Measurements from ENCODE around the gene C19orf38. TPM values are rescaled to one million over a fixed set of nuclear protein-coding genes. Genes with fewer than 3 reads are reported as not detected.
"Not testable (repeated sequence)": the region's sequence is repeated elsewhere in the genome, so short reads cannot be mapped to it uniquely, and the experiment has no call there.

C19orf38 gene
- total RNA-seq, 1 donor from 2014 or later: 0.62 TPM

- peaks cover 18% of the 10 kb centered on the region for H3K4me1 Mint-ChIP-seq
- ATAC-seq (ENCODE audit: low read depth) (peak; percentile 87), DNase-seq (peak; percentile 86)
- H3K27me3 Mint-ChIP-seq: no peaks in the 10 kb centered on the region
- TF ChIP-seq CTCF (IDR thresholded peaks at IDR 0.05): no peak
- intact Hi-C loops (cut with micrococcal nuclease): loop anchor here (1.0 to 2.0 kb wide), 7 partner anchors 28 to 233 kb away; partner anchors contain the start of genes CARM1, ILF3 and QTRT1
- peaks cover 11% of the 10 kb centered on the region for H3K9me3 Mint-ChIP-seq
- ChIA-PET CTCF (interaction anchor here (1.1 to 3.1 kb wide), 5 partner anchors 29 to 118 kb away, joined by 3 to 27 read pairs (median 7); partner anchors contain the start of genes CARM1 and DNM2), POLR2A (interaction anchor here (0.5 to 2.3 kb wide), 30 partner anchors 15 to 721 kb away, joined by 3 to 43 read pairs (median 7); partner anchors contain the start of genes CARM1, CCDC159, DNM2 and LDLR)
- peaks cover 32% of the 10 kb centered on the region for H3K36me3 Mint-ChIP-seq (ENCODE audit: low read depth)
- H3K27ac Mint-ChIP-seq: peak within 1 kb of the TSS; percentile 99
- H3K4me3 Mint-ChIP-seq: peak within 1 kb of the TSS; percentile 97
Observed at GRCh38 chr19:10835754-10836478, 12.3 kb upstream of the C19orf38 start, which contains the start of gene TMED1. Gene TMED1, minus strand, starts transcription at chr19:10836212. Its CDS starts 21 bp downstream, at chr19:10836191.

- peak overlapping the region; percentile 97 for H3K4me3 Mint-ChIP-seq
- CTCF ChIA-PET: interaction anchor here (1.1 to 3.1 kb wide), 5 partner anchors 28 to 119 kb away, joined by 3 to 27 read pairs (median 7); partner anchors contain the start of genes CARM1 and DNM2
- POLR2A ChIA-PET: interaction anchor here (0.5 to 2.3 kb wide), 25 partner anchors 16 to 720 kb away, joined by 4 to 43 read pairs (median 8); partner anchors contain the start of genes CARM1, CCDC159, DNM2 and QTRT1
- intact Hi-C loops (cut with micrococcal nuclease): loop anchor here (1.0 to 2.0 kb wide), 5 partner anchors 28 to 182 kb away; partner anchors contain the start of genes CARM1 and ILF3
- H3K36me3 Mint-ChIP-seq (ENCODE audit: low read depth): peaks cover 32% of the 10 kb centered on the region
- DNase-seq (no peak), ATAC-seq (ENCODE audit: low read depth) (peak; percentile 26)
- H3K27me3 Mint-ChIP-seq: no peaks in the 10 kb centered on the region
- H3K9me3 Mint-ChIP-seq: peaks cover 11% of the 10 kb centered on the region
- TF ChIP-seq CTCF (IDR thresholded peaks at IDR 0.05): no peak
- H3K27ac Mint-ChIP-seq: peak overlapping the region; percentile 99
- H3K4me1 Mint-ChIP-seq: peaks cover 18% of the 10 kb centered on the region
Observed at GRCh38 chr19:10836479-10837330, 11.5 kb upstream of the C19orf38 start.

- intact Hi-C loops (cut with micrococcal nuclease): loop anchor here (2.0 kb wide), 1 partner anchor 183 kb away; the partner anchor contains the start of gene ILF3
- H3K27me3 Mint-ChIP-seq; H3K4me3 Mint-ChIP-seq; POLR2A ChIA-PET; H3K27ac Mint-ChIP-seq; DNase-seq; ATAC-seq (ENCODE audit: low read depth): not testable (repeated sequence)
- Mint-ChIP-seq H3K36me3 (ENCODE audit: low read depth) (peaks cover 23% of the 10 kb centered on the region), H3K9me3 (peaks cover 11% of the 10 kb centered on the region), H3K4me1 (peaks cover 18% of the 10 kb centered on the region)
- CTCF ChIA-PET: interaction anchor here (3.0 to 3.1 kb wide), 2 partner anchors 27 to 120 kb away, joined by 14 to 27 read pairs; partner anchors contain the start of gene DNM2
Observed at GRCh38 chr19:10837649-10838048, 10.6 kb upstream of the C19orf38 start.

- intact Hi-C loops (cut with micrococcal nuclease): no loop called here
- Mint-ChIP-seq H3K9me3 (peaks cover 11% of the 10 kb centered on the region), H3K4me1 (peaks cover 18% of the 10 kb centered on the region), H3K27me3 (no peaks in the 10 kb centered on the region), H3K27ac (no peak overlapping the region), H3K4me3 (no peak overlapping the region), H3K36me3 (ENCODE audit: low read depth) (peaks cover 15% of the 10 kb centered on the region)
- ATAC-seq (ENCODE audit: low read depth) (no peak), DNase-seq (no peak)
- ChIA-PET CTCF (no interaction called here), POLR2A (no interaction called here)
- no peak for TF ChIP-seq CTCF (IDR thresholded peaks at IDR 0.05)
Observed at GRCh38 chr19:10838377-10838776, 9.8 kb upstream of the C19orf38 start.
